Nephron progenitor cell (in vitro differentiated cells): ENCODE measurements around the gene OXSR1.

ENCODE experiments used
- DNase-seq: peaks from one replicate; pipeline ENCODE4 v3.0.0; 2021
- H3K27ac Mint-ChIP-seq: 2 replicates; pipeline ENCODE4 v1.8.0; 2021; ENCODE audit warnings: mild to moderate bottlenecking, moderate library complexity, mixed read lengths
- H3K27me3 Mint-ChIP-seq: 2 replicates; pipeline ENCODE4 v1.8.0; 2021; ENCODE audit warnings: mild to moderate bottlenecking, low read depth, mixed read lengths; ENCODE audit not compliant: poor library complexity
- H3K36me3 Mint-ChIP-seq: 2 replicates; pipeline ENCODE4 v1.8.0; 2021; ENCODE audit warnings: low read depth, mixed read lengths
- H3K4me1 Mint-ChIP-seq: 2 replicates; pipeline ENCODE4 v1.8.0; 2021; ENCODE audit warnings: mixed read lengths
- H3K4me3 Mint-ChIP-seq: 2 replicates; pipeline ENCODE4 v1.8.0; 2021; ENCODE audit warnings: mild to moderate bottlenecking, moderate library complexity, mixed read lengths
- H3K9me3 Mint-ChIP-seq: 2 replicates; pipeline ENCODE4 v1.8.0; 2021; ENCODE audit warnings: mild to moderate bottlenecking, moderate library complexity, mixed read lengths
- CTCF ChIP-seq: fragments of 200-600 bp; sonication (generic); IDR thresholded peaks from 2 replicates; pipeline ENCODE4 v1.5.0; 2021; ENCODE audit warnings: antibody characterized with exemption

Gene OXSR1

GRCh38 chr3:38118421-38119247 lies 46.7 kb upstream of the OXSR1 start:
- Mint-ChIP-seq H3K27me3 (peaks cover 6% of the 10 kb centered on the region), H3K4me3 (no peak overlapping the region), H3K9me3 (no peaks in the 10 kb centered on the region), H3K4me1 (peaks cover 7% of the 10 kb centered on the region), H3K36me3 (peaks cover 16% of the 10 kb centered on the region), H3K27ac (no peak overlapping the region)
- TF ChIP-seq CTCF = no peak
- DNase-seq = no peak

GRCh38 chr3:38119248-38119544 lies 46.1 kb upstream of the OXSR1 start:
- Mint-ChIP-seq H3K4me3 (no peak overlapping the region), H3K36me3 (peaks cover 17% of the 10 kb centered on the region), H3K27me3 (peaks cover 6% of the 10 kb centered on the region), H3K27ac (no peak overlapping the region), H3K9me3 (no peaks in the 10 kb centered on the region), H3K4me1 (peaks cover 7% of the 10 kb centered on the region)
- no peak for TF ChIP-seq CTCF
- no peak for DNase-seq

GRCh38 chr3:38119821-38120692 lies 45.3 kb upstream of the OXSR1 start:
- DNase-seq = no peak
- Mint-ChIP-seq H3K36me3 (peaks cover 26% of the 10 kb centered on the region), H3K4me3 (no peak overlapping the region), H3K27me3 (peaks cover 6% of the 10 kb centered on the region), H3K4me1 (peaks cover 3% of the 10 kb centered on the region), H3K27ac (no peak overlapping the region), H3K9me3 (no peaks in the 10 kb centered on the region)
- no peak for TF ChIP-seq CTCF

- peaks cover 3% of the 10 kb centered on the region for H3K27me3 Mint-ChIP-seq
- TF ChIP-seq CTCF = no peak
- H3K4me1 Mint-ChIP-seq = no peaks in the 10 kb centered on the region
- no peak overlapping the region for H3K4me3 Mint-ChIP-seq
- no peak for DNase-seq
- no peak overlapping the region for H3K27ac Mint-ChIP-seq
- no peaks in the 10 kb centered on the region for H3K9me3 Mint-ChIP-seq
- H3K36me3 Mint-ChIP-seq = peaks cover 34% of the 10 kb centered on the region
Measured at GRCh38 chr3:38120693-38121450, 44.5 kb upstream of the OXSR1 start.

- Mint-ChIP-seq H3K36me3 (peaks cover 35% of the 10 kb centered on the region), H3K27me3 (peaks cover 3% of the 10 kb centered on the region), H3K9me3 (no peaks in the 10 kb centered on the region), H3K4me1 (no peaks in the 10 kb centered on the region), H3K4me3 (no peak overlapping the region), H3K27ac (no peak overlapping the region)
- TF ChIP-seq CTCF = no peak
- DNase-seq = no peak
Measured at GRCh38 chr3:38121451-38121831, 43.9 kb upstream of the OXSR1 start.
